ENCODE measurements around the gene DYNLRB2.

Gene DYNLRB2

DNA sequence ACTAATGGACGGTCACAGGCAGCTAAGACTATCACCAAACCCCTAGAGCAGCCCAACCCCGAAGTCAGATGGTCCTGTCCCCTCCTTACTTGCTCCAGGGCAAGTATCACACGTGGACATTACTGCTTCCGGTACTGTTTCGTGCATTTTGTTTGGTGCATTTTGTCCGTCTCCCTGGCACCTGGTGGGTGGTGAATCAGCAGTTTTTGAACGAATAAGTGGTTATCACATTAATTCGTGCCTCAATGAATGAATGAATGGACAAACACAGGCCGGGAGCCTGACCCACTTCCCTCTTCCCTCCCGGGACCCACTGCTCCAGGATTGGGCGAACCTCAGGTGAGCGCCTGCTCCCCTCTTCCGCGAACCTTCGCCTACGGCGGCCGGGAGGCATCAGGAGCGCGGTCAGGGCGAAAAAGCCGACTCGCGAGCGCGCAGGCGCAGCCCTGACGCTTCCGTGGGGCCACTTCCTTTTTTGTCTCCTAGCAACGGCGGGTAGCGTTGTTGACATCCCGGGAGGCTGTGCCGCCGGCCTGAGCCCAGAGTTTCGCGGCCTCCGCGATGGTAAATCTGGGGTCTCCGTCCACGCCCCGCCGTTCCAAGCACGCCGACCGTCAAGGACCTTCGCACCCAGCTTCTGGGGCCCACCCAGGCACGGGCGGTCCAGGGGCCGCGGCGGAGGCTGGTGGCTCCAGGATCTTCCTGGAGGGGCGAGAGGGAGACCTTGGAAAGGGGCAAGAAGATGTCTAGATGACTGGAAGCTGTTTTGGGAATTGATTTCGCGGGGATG, at the start of gene DYNLRB2:
DYNLRB2 (plus strand) TSS at position 478 of the 790 bp plus-strand sequence; CDS start at position 562, 84 bp downstream.
- peak; percentile 76 for DNase-seq

DNA sequence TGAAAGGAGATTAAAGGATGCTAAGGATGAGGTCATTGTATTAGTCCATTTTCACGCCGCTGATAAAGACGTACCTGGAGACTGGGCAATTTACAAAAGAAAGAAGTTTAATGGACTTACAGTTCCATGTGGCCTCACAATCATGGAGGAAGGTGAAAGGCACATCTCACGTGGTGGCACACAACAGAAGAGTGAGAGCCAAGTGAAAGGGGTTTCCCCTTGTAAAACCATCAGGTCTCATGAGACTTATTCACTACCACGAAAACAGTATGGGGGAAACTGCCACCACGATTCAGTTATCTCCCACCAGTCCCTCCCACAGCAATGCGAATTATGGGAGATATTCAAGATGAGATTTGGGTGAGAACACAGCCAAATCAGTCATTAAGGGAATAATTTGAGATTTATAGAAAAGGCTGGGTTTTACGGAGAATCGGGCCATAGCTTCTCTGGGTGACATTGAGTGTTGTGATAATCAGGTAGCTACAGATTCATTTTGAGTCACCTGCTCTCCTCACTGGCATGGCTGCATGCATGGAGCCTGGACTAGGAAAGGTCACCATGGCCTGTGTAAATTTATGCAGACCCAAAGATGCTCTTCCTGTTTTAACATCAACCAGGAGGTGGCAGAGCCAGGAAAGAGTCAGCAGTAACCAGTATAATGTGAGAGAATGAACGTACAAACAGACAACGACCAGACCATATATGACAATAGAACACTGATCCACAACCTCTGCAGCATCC, 40.5 kb upstream of the DYNLRB2 start:
- DNase-seq: no peak

DNA sequence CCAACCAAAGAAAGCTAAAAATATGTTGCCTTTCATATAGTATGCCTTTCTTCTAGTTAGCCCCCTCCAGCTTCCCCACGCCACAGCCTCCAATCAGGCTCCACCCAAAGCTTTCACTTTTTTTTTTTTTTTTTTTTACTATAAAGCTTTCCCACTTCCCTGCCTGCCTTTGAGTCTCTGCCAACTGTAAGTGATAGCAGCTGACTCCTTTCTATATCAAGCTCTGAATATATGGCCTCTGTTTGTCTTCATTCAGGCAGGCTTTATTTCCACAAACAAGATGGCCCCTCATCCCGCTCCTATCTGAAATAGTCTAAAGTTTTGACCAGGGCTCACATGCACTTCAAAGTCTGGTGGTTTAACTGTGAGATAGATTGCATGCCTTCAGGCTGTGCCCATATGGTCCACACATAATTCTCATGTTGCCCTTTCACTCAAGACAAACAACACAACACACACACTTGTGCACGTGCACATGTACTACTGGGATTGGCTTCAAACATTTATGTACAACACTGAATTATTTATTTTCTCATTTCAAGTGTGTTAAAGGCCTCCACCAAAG, 39.8 kb upstream of the DYNLRB2 start:
- DNase-seq: no peak

DNA sequence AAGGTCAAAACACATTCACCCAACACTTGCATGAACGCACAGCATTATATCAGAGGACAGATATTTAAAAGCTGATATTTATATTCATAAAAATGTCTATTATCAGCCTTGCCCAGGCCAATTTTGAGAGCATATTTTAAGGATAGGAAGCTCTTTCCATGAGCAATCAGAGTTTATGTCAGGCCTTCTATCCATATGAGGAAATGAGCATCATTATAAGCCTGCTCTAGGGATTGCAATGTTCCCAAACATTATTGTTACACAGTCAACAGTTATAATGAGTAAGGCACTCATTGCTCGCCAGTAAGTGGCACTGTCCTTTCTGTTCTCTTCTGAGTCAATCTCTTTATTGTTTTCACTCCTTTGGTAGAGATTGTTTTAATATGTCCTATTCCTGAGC, 37.7 kb upstream of the DYNLRB2 start:
- DNase-seq: no peak

DNA sequence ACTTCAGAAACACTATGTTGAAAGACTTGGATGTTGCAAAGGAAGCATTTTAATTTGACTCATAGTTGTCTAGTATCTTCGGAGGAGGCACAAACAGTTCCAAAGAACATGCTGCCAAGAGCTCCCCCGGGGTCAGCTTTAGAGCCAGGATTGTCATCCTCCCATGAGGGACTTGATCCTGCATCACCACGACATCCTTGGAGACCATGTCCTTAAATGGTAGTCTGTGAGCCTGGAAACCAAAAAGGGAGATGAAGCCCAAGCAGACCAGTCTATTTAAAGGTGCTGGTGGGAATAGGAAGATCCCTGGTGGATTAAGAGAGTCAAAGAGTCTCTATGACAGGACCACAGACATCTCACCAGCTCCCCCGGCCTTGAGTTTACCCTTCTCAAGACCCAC, 33.3 kb upstream of the DYNLRB2 start:
- no peak for DNase-seq

DNA sequence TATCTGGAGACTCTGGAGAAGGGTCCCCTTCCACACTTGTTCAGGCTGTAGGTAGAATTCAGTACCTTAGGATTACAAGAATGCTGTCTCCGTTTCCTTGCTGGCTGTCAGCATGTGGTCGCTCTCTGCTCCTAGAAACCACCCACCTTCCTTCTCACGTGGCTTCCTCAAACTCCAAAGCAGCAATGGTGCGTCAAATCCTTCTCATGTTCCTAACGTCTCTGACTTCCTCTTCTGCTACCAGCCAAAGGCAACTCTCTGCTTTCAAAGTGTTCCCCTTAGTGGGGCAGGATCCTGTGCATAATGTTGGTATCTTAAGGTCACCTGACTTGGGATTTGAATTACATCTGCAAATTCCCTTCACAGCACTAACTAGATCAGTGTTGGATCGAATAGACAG, 30.9 kb upstream of the DYNLRB2 start:
- no peak for DNase-seq

DNA sequence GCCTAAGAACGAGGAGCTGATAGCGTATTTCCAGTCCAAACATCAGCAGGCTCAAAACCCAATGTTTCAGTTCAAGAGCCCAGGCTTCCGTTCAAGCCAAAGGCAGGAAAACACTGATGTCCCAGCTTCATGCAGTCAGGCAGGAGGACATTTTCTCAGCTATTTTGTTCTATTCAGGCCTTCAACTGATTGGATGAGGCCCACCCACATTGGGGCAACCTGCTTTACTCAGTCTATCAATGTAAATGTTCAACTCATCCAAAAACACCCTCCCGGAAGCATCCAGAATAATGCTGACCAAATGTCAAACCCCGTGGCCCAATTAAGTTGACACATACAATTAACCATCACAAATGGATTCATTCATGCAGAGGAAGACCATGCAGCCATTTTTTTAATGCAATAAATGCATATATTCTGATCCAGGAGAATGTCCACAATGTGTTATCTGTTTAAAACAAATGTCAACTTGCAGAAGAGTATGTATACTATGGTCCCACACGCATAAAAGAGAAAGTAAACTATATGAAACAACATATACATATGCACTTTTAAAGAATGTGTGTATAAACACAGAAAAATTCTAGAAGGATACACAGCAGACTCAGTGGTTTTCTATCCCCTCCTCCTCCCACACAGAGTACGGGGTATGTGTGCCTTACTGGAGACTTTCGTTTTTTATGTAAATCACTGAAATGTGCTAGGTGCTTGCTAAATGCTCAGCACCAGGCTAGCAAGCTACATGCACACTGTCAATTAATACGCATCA, 28.8 kb upstream of the DYNLRB2 start:
- no peak for DNase-seq

DNA sequence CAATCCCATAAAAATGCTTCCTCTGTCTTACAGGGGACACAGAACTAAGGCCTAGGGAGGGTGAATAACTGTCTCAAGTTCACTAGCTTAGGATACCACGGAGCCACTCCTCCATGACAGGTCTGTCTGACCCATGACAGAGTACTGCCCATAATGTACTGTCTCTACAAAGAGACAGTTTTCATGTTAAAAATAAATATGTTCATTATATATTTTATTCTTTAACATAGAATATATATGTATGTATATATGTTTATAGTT, 28.3 kb upstream of the DYNLRB2 start:
- DNase-seq: no peak

DNA sequence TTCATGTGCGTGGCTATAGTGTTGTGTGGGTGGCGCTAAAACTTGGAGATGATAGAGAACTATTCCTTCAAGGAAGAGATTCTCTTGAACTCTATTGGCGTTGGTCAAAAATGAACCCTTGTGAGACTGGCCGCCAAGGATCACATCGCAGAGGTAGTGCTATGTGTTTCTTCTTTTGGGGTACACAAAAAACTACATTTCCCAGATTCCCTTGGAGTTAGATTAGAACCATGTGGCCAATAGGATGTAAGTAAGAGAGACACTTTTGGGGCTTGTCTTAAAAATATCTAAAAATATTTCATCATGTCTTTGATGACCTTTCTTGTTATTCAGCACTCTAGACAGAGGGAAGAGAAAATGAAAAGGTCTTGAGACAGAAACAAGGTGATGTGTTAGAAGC, 25.4 kb upstream of the DYNLRB2 start:
- no peak for DNase-seq

DNA sequence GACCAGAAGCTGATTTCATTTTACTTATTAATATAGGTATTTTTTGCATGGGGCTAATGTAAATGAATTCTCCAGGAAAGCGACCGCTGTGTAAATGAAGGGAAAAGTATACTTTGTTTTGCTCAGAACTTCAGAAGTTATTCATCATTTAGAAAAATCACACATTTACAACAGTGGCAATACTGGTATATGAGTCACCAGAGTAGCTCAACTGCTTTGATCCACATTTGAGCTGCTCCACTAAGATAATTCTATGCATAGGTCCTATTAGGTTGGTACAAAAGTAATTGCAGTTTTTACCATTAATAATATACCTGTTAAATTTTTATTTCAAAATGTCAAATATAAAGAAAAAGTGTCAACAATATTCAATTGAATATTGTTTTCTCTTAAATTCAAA, 22.9 kb upstream of the DYNLRB2 start:
- no peak for DNase-seq

DNA sequence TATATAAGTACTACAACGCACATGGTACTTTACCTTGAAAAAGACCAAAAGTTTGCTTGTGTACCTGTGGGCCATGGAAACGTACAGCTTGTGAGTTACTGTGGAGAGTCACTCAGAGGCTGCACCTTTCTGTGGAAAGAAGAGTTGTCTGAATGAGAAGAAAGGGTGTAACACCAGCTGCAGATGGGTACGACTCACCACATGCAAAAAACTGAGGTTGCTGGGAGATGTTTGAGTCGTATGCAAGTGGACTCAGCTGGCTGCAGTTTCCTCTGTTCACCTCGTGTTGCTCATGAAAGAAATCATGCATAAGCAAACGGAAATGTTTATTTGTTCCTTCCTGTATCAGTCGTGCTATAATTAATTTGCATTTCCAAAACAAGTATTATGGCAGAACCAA, 22.4 kb upstream of the DYNLRB2 start:
- DNase-seq: no peak

DNA sequence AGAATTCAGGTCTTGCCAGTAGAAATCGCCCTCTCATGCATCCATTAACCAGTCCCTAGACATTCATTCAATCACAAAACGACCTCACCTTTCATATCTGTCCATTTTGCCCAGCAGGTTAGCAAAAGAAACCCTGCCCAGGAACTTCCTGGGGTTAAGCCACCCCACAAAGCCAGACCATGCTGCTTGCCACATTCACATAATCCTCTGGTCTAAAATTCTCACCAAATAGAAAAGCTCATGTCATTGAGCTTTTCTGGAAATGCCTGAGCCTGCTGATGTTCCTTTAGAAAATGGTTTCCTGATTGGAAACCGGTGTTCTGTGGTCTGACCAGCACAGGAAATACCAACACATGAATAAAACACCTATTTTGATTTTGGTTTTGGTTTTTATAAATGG, 21.6 kb upstream of the DYNLRB2 start:
- DNase-seq: no peak

DNA sequence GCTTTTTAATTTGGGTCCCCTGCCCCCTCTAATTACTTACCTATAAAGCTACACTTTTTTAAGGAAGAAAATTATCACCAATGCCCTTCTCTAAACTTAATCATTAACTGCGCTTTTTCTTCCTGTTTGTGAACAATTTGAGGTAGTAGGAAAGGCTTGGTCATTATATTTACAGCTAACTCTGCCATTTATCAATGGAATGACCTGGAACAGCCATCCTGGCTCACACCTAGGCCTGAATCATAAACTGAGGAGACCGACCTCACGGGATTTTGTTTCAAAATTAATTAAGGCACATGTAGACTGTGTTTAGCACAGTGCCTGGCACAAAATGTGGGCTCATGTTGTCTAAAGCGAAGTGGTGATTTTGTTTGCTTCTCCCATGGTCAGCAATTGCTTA, 15.4 kb upstream of the DYNLRB2 start:
- no peak for DNase-seq

DNA sequence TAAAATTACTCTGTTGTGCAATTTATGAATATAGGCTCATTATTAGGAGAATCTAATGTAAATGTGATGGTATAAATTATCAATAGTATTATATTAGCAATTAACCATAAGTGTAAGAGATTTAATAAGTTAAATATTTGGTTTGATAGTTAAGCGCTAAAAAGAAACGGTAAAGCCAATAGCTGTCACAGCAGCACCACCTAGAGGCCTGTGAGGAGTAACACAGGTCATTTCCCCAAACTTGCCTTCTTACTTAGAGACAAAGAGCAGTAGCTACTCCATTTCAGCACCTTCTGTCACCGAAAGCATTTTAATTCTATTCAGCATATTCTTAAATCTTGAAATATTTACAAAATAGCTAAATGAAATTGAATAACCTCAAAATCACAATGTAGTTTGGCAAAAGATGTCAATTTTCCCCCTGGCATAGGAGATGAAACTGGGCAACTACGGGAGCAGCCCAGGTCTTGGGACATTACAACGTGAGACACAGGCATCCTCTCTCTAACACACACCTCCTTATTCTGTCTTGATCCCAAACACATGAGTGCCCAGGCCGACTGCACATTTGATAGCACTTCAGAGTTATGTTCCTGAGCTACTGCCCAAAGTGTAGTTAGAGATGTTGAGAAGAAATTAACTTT, 14.3 kb upstream of the DYNLRB2 start:
- DNase-seq: no peak

DNA sequence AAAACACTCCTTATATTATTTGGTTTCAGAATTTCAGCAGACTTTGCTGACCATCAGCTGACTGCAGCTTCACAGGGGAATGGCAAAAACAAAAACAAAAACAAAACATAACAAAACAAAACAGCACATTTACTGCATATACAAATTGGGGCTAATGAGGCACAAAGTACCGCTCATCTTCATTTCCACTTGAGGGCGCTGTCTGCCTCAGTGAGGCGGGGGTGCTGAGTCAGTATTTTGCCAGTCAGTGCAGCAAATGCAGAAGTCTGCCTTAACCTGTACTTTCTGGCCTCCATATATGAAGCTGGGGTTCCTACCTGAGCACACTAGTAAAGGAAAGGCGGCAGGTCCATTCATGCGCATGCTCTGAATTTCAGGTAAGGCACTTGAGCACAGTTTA, 13.5 kb upstream of the DYNLRB2 start:
- DNase-seq: peak; percentile 9

DNA sequence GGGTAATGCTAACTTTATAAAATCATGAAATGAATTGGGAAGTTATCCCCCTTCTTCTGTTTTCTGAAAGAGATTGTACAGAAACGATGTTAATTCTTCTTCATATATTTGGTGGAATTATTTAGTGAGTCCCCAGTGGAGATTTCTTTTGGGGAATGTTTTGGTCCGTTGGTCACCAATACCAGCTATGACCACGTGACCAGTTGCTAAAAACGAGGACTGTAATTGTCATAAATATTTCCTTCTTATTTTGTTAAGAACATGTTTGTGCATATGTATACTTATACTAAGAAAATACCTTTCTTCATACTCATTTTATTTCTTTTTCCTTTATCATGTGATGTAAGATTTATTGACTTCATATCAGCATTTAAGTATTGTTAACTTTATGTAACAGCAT, 10.3 kb upstream of the DYNLRB2 start:
- no peak for DNase-seq

DNA sequence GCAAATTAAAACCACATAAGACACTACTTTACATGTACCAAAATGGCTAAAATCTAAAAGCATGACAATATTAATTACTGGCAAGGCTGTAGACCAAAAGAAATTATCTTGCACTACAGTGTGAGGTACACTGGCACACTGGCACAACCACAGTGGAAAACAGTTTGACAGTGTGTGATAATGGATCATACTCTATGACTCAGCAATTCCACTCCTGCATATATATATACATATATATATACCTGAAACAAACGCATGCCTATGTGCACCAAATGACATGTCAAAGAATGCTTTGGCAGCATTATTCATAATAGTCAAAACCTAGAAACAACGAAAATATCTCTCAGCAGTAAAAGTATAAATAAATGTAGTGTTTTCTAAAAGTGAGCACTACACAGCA, 4.6 kb upstream of the DYNLRB2 start:
- DNase-seq: no peak

DNA sequence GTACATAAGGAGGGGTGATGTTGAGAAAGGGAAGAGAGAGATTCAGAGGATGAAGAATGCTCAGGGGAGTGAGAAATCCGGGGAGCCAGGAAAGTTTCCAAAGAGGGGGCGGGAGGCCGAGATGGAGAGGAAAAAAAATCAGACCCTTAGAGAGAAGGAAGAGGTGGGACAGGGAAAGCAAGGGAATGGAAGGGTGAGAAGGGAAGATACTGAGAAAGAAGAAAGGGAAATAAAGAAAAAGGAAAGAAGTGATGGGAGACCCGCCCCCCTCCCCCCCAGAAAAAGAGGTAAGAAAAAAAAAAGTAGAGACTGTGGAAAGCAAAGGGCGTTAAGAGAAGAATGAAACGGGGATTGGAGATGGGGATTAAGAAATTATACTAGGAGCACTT, 507 bp downstream of the DYNLRB2 start:
- DNase-seq: no peak

DNA sequence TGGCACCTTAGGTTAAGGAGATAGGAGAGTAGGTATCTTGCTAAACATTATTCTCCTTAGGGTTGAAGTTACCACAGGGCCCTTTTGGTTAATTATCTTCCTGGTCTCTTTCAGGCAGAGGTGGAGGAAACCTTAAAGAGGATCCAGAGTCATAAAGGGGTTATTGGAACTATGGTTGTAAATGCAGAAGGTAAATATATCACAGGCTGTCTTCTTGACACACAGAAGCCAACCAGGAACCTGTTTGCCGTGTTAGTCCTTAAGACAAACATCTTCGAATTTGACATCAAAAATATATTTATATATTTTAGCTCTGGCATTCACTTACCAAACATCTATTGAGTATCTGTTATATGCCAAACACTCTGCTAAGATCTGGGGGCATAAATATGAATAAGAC, 2.4 kb downstream of the DYNLRB2 start:
- no peak for DNase-seq

DNA sequence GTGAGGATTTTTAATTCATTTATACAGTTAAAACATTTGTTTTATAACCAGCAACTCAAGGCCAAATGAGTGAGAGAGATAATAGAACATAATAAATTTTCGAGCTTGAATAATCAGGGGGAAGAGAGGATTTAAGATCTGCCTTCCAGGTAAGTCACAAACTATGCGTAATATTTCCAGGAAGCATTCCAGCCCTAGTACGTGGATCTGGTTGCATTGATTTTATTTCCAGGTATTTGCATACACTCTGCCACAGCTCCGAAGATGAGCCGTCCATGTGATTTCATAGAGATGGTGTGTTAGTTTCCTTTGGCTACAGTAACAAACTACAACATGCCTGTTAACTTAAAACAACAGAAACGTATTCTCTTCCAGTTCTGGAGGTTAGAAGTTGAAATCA, 3.5 kb downstream of the DYNLRB2 start:
- no peak for DNase-seq

DNA sequence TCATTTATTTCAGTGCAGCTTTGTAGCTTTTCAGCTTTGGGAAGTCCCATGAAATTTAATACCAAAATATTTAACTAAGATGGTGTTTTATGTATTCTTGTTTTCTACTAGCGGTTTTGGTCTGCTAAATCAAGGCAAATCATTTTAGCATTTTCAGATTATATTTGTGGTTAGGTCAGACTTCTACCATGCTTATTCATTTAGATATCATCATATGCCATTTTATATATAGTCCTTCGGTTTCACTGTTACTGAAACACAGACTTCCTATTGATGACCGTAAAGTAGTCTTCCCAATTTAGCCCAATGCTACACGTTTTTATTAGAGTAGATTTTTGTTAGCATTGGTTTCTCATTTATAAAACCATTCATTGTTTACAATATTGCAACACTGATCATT, 5.5 kb downstream of the DYNLRB2 start:
- DNase-seq: no peak

DNA sequence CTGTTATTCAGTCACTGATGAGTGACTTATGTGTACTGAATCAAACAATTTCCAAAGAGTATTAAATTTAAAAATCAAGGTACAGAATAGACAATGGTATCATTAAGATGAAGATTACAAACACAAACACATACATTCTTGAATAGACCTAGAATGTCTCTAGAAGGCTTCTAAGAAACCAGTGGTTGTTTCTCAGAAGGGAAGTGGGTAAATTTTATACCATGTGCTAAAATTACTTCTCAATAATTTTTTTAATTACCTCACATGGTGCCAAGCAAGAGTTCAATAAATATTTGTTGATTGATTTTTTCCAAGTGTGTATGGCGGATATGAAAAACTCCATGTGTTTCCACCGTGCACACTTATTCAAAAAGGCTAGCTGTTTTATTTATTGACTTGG, 6.4 kb downstream of the DYNLRB2 start:
- no peak for DNase-seq

DNA sequence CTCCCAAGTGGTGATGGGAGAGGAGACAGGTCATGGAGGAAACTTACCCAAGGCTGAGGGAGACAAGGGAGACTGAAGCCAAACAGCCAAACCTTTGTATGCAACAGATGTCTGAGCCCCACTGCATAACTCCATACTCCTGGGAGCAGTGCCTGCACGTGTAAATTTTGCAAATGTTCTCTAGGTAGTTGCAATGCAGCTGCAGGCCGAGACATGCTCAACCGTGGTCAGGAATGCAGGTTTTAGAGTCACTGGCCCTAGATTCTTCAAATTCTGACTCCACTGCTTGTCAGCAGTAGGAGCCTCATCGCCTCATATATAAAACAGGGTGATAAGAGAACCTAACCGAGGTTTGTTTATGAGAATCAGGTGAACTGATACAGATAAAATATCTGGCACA, 11.5 kb downstream of the DYNLRB2 start:
- DNase-seq: no peak

All from NCI-H524 treated with DMSO at 0.1 percent for 48 hours (cell line).